Measurements from ENCODE around the gene ZNF784.

ZNF784 gene

DNA sequence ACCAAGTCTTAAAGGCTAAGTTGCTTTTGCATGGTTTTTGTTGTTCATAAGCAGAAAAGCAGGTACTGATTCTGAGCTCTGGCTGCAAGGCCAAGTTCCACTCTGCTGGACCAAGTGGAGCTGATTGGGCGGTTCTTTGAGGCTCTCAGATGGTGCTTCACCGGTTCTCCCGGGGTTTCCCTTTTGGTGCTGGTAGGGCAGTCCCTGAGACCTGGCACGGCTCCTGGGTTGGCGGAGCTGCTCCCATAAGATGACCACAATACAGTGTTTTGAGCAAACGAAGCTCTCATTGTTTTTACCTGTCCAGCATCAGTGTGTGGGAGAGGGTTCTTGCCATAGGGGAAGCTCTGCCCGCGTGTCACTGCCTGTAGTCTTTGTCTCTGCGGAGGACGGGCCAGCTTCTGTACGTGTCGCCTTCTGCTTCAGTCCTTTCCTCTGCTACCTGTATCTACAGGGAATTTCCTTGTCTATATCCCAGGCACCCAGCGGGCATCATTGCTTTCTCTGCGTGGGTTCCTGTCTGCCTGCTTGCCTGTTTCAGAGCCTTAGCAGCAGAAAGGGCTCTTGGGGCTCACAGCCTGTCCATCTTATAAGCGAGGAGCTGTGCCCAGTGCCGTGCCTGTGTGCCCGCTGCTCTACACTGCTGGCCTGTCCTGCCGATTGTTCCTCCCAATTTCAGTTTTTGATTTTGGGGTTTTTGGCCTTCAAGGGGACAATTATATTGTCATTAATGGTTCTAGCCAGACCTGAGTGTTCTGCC is 32.8 kb upstream of the ZNF784 start:
- no peak for DNase-seq (ENCODE audit: low read depth in 1 of 2, low spot score in 1 of 2)

DNA sequence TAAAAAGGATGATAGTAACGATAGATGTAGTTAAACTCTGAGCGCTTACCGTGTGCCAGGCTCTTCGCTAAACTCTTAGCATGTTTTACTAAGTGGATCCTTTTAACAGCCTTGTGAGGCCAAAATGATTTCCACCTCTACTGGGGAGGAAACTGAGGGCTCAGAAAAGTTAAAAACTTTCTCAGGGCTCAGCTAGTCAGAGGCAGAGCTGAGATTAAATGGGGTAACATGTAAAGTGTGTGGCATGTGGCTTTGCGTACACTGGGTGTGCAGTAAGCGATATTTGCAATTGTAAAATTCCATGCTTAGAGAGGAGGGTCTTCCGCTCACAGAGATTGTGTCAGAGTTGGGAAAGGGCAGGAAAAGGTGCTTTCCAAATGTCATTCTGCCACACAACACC is 32.2 kb upstream of the ZNF784 start:
- no peak for DNase-seq (ENCODE audit: low read depth in 1 of 2, low spot score in 1 of 2)

DNA sequence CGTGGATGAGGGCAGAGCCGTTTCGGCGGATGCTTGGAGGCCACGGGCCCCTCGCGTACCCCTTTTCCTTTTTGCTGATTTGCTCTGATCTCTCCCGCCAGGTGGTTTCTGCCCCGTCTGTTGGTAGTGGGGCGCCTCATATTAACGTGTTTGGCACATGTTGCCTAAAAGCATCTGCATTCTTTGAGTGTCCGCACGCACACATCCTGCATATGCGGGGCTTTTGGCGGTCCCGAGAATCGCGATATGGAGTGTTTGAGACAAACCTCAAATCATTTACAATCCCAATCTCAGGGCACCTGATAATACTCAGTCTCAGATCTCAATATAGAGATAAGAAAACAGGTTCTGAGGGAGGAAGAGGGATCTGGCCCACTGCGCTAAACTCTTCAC is 31.3 kb upstream of the ZNF784 start:
- no peak for DNase-seq (ENCODE audit: low read depth in 1 of 2, low spot score in 1 of 2)

DNA sequence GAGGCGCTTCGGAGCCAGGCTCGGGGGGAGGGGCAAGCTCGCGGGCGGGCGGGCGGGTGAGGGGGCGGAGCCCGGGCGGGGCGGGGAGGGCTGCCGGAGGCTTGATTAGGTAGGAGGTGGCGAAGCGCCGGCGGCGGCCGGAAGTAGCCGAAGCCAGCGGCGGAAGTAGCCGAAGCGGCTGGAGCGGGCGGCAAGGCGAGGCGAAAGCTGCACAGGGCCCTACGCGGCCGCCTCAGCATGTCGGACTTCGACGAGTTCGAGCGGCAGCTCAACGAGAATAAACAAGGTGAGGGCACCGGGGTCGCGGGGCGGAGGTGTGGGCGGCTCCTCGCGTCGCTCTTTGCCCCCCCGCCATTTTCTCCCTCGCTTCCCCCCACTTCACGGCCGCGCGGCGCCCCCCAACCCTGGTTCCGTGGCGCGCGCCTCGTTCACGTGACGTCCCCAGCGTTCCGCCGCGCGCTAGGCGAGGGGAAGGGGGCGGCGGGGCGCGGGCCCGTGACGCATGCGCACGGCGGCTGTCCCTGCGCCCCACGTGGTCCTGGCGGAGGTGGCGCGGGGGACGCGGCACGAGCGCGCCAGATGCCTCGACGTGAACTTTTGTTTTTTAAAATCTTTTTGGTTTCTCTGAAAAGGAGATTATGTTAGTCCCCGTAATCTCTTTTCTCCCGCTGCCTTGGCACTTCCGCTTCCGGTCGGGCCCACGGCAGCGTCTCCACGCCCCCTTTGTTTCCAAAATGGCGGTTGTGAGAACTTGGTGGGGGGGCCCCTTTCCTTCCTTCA is 30.7 kb upstream of the ZNF784 start, which contains the start of gene U2AF2:
TSS of gene U2AF2 (plus strand) at position 168 of the 780 bp plus-strand sequence. CDS start at position 238, 70 bp downstream.
- DNase-seq (ENCODE audit: low read depth in 1 of 2, low spot score in 1 of 2) = peak; percentile 95

DNA sequence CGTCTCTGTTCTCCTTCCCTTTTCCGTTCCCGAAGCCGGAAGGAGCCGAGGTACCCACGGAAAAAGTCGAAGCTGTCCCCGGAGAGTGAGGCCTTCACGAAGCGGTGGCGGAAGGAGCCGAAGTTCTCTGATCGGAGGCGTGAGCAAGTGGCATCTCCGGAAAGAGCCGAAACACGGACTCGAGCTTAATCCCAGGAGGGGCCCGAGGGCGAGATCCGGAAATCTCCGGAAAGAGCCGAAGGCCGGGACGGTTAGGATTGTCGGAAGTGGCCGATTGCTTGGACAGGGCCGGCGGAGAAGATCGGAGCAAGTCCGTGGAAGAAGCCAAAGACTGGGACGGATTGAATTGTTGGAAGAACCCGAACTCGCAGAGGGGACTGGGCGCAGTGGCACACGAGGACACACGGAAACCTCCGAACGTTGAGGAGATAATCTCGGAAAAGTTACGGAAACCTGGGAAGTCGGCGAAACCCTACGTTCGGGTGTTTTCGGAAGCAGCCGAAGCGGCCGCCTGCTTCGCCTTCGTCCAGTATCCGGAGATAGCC is 30.0 kb upstream of the ZNF784 start:
- DNase-seq (ENCODE audit: low read depth in 1 of 2, low spot score in 1 of 2) = peak; percentile 97

- peak; percentile 98 to 99 for DNase-seq (ENCODE audit: low read depth in 1 of 2, low spot score in 1 of 2)
Measured at GRCh38 chr19:55653651-55654322, 29.4 kb upstream of the ZNF784 start.

DNA sequence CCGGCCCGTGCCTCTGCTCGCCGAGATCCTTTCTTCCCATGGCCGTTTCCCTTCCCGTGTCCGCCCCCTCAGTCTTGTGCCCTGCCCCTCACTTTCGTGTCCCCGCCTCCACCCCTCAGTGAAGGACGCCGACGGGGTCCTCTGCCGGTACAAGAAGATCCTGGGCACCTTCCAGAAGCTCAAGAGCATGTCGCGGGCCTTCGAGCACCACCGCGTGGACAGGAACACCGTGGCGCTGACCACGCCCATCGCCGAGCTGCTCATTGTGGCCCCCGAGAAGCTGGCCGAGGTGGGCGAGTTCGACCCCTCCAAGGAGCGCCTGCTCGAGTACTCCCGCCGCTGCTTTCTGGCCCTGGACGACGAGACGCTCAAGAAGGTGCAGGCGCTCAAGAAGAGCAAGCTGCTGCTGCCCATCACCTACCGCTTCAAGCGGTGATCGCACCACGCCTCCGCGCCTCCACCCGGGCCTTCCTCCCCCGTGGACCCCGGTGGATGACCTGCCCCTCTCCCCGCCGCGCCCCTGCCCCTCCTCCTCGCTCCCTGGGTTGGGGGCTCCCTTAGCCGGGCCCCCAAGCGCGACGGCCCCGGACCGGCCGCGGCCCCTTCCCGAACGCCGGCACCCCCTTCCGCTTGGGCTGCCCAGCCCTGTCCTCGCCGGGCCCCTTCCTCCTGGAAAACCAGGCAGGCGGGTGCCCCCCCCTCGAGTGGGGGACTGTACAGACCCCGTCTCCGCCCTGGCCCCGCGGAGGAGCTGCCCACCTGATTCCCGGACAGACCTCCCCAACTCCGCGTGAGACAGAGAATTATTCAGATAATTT is 28.2 kb upstream of the ZNF784 start:
- DNase-seq (ENCODE audit: low read depth in 1 of 2, low spot score in 1 of 2) = no peak

GRCh38 chr19:55651236-55651635 is 26.9 kb upstream of the ZNF784 start:
- DNase-seq (ENCODE audit: low read depth in 1 of 2, low spot score in 1 of 2) = no peak

DNA sequence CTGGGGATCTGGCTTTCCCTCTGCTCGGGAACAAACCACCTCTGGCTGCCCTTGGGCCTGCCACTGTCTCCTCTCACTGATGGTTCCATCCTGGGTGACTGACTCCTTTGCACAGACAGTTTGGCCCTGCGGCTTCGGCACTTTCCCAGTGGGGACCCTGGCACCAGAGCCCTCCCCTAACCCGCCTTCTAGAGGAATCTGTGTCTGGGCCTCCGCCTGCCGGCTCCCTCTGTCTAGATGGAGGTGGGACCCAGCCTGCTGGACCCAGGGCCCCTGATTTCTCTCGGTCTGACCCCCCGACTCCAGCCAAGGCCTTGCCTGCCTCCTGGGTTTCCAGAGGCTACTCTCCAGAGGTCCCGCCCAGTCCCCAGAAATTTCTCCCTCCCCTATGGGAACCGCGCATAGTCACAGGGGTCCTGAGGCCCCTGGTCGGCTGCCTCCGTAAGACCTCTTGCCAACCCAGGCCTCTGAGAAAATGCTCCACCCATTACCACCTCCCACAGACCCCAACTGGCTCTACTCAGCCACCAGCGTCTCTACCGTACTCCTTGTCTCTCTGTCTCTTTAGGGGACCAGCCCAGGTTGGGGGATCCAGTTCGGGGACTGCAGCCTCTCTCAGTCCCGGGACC is 26.4 kb upstream of the ZNF784 start:
- no peak for DNase-seq (ENCODE audit: low read depth in 1 of 2, low spot score in 1 of 2)

GRCh38 chr19:55650126-55650557 is 25.8 kb upstream of the ZNF784 start:
- no peak for DNase-seq (ENCODE audit: low read depth in 1 of 2, low spot score in 1 of 2)

DNA sequence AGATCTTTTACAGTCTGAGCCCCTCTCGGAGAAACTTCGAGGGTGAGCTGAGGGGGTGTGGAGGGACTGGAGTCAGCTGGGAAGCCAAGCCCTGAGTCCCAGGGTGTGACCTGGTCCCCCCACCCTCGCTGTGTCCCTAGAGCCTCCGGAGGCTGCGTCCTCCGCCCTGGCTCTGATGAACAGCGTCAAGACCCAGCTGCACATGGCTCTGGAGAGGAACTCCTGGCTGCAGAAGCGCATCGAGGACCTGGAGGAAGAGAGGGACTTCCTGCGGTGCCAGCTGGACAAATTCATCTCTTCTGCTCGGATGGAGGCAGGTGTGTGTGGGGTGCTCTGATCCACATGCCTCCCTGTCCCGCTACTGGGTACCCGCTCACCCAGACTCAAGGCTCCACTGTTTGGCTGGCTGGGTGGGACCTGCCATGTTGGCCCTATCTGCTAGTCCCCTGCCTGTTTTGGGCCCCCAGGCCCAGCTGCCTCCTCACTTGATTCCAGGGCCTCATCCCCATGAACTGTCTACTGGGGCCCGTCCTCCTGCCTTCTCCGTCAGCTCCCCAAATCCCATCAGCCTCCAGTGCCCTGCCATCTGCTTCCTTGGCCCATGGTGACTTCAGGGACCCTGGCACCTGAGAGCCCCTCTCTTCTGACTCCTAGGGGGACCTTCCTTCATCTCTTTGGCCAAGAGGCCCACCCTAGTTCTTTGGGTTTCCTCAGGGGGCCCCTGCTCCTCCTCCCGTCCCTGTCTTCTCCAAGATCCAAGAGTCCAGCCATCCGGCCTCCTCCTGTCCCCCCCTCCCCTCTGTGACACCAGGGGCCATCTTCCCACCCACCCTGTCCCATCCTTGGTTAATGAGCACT is 25.1 kb upstream of the ZNF784 start:
- DNase-seq (ENCODE audit: low read depth in 1 of 2, low spot score in 1 of 2) = no peak

DNA sequence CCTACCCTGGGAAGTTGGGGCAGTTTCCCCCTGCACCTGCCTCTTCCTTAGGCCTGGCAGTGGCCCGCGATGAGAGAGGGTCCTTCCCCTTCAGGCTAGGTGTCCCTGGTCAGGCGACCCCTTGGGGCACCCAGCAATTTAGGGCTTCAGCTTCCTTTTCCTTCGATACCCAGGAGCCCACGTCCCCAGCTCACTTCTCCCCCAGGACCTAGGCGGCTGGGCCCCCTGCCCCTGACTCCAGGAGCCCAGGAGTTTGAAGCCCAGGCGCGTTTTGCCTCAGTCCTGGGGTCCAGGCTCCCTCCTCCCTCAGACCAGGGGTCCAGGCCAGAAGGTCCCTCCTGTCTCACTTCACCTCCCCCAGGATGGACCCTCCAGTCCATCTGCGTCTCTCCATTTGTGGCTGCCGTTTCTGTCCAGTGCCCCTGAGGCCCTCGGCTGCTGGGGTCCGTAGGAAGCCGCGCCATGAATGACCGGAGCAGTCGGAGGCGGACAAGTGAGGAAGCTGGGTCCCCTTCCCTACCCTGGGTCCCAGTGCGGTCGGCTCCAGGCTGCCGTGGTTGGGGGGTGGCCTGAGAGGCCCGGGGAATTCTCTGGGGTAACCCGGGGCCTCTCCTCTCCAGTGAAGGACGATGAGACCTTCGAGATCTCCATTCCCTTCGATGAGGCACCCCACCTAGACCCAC is 24.4 kb upstream of the ZNF784 start:
- no peak for DNase-seq (ENCODE audit: low read depth in 1 of 2, low spot score in 1 of 2)

GRCh38 chr19:55647732-55648584 is 23.6 kb upstream of the ZNF784 start, which contains the start of gene CCDC106:
TSS of gene CCDC106 (plus strand) at chr19:55648212. CDS start at chr19:55649047, 835 bp downstream.
- DNase-seq (ENCODE audit: low read depth in 1 of 2, low spot score in 1 of 2) = no peak

GRCh38 chr19:55646889-55647731 is 22.7 kb upstream of the ZNF784 start:
- DNase-seq (ENCODE audit: low read depth in 1 of 2, low spot score in 1 of 2) = no peak

GRCh38 chr19:55645512-55645881 is 21.1 kb upstream of the ZNF784 start:
- DNase-seq (ENCODE audit: low read depth in 1 of 2, low spot score in 1 of 2) = no peak

- DNase-seq (ENCODE audit: low read depth in 1 of 2, low spot score in 1 of 2) = no peak
Measured at GRCh38 chr19:55644842-55645511, 20.6 kb upstream of the ZNF784 start.
